ENCODE data around the gene KLHL28.
A peak's percentile ranks its signal among the peaks of the same experiment; 100 is the strongest.

Gene KLHL28

GRCh38 chr14:44961554-44962333 is at the start of gene KLHL28, which contains the start of gene TOGARAM1:
Gene KLHL28, minus strand, starts transcription at chr14:44961947. Its CDS starts 16,019 bp downstream, at chr14:44945928.
Gene TOGARAM1, plus strand, starts transcription at chr14:44962190. Its CDS starts 232 bp downstream, at chr14:44962422.
- DNase-seq, result peak; percentile 100

GRCh38 chr14:45003924-45004323 is 42.2 kb upstream of the KLHL28 start:
- no peak for DNase-seq

- no peak for DNase-seq
These were observed 34.1 kb upstream of the KLHL28 start for GRCh38 chr14:44995770-44996294.

- no peak for DNase-seq
These were observed 33.4 kb upstream of the KLHL28 start for GRCh38 chr14:44995196-44995595.

- no peak for DNase-seq
These were observed 28.8 kb upstream of the KLHL28 start for GRCh38 chr14:44990533-44990932.

GRCh38 chr14:44989497-44990440 is 28.0 kb upstream of the KLHL28 start:
- DNase-seq, result no peak

GRCh38 chr14:44988694-44989093 is 26.9 kb upstream of the KLHL28 start:
- DNase-seq, result no peak

- no peak for DNase-seq
These were observed 20.8 kb upstream of the KLHL28 start for GRCh38 chr14:44982594-44982993.

GRCh38 chr14:44981198-44981597 is 19.5 kb upstream of the KLHL28 start:
- no peak for DNase-seq

GRCh38 chr14:44979740-44980356 is 18.1 kb upstream of the KLHL28 start:
- DNase-seq, result no peak

- DNase-seq, result no peak
These were observed 17.5 kb upstream of the KLHL28 start for GRCh38 chr14:44979273-44979672.

- DNase-seq, result no peak
These were observed 9.7 kb upstream of the KLHL28 start for GRCh38 chr14:44971459-44971858.

- DNase-seq, result no peak
These were observed 9.2 kb upstream of the KLHL28 start for GRCh38 chr14:44970907-44971306.

- DNase-seq, result no peak
These were observed 7.0 kb upstream of the KLHL28 start for GRCh38 chr14:44968714-44969113.

- no peak for DNase-seq
These were observed 5.0 kb upstream of the KLHL28 start for GRCh38 chr14:44966601-44967336.

- DNase-seq, result peak; percentile 55
These were observed 2.1 kb upstream of the KLHL28 start for GRCh38 chr14:44963775-44964380.

GRCh38 chr14:44963044-44963528 is 1.3 kb upstream of the KLHL28 start:
- peak; percentile 55 for DNase-seq

GRCh38 chr14:44962334-44963043 is 742 bp upstream of the KLHL28 start:
- no peak for DNase-seq

GRCh38 chr14:44961151-44961553 is 595 bp downstream of the KLHL28 start:
- peak; percentile 78 for DNase-seq

- DNase-seq, result no peak
These were observed 1.1 kb downstream of the KLHL28 start for GRCh38 chr14:44960646-44961045.

- DNase-seq, result no peak
These were observed 1.6 kb downstream of the KLHL28 start for GRCh38 chr14:44960146-44960545.
